ENCODE data around the gene ARHGAP32.

DNA sequence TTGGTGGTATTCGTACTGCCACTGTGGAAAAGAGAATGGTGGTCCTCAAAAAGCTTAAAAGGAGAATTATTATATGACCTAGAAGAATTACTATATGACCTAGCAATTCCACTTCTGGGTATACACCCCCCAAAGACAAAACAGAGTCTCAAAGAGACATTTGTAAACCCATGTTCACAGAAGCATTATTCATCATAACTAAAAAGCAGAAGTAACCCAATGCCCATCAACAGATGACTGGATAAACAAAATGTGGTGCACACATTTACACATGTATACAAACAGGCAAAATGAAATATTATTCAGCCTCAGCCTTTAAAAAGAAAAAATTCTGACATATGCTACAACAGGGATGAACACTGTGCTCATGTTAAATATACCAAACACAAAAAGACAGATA, 89.4 kb downstream of the ARHGAP32 start:
- TF ChIP-seq, protein P1, sequence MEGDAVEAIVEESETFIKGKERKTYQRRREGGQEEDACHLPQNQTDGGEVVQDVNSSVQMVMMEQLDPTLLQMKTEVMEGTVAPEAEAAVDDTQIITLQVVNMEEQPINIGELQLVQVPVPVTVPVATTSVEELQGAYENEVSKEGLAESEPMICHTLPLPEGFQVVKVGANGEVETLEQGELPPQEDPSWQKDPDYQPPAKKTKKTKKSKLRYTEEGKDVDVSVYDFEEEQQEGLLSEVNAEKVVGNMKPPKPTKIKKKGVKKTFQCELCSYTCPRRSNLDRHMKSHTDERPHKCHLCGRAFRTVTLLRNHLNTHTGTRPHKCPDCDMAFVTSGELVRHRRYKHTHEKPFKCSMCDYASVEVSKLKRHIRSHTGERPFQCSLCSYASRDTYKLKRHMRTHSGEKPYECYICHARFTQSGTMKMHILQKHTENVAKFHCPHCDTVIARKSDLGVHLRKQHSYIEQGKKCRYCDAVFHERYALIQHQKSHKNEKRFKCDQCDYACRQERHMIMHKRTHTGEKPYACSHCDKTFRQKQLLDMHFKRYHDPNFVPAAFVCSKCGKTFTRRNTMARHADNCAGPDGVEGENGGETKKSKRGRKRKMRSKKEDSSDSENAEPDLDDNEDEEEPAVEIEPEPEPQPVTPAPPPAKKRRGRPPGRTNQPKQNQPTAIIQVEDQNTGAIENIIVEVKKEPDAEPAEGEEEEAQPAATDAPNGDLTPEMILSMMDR (IDR thresholded peaks at IDR 0.05; ENCODE audit: poor library complexity) = no peak
- TF ChIP-seq EZH2 (IDR thresholded peaks at IDR 0.05; ENCODE audit: borderline replicate concordance) = no peak
- TF ChIP-seq EZH2phosphoT487 (IDR thresholded peaks at IDR 0.05; ENCODE audit: low read depth, severe bottlenecking, unreplicated experiment) = no peak

All from hepatocyte (in vitro differentiated cells).